ENCODE results near the gene CTDSPL.

The CTDSPL gene

GRCh38 chr3:38004415-38005075 is 142.9 kb downstream of the CTDSPL start:
- peak; percentile 64 for DNase-seq

- no peak for DNase-seq
These were observed 143.7 kb downstream of the CTDSPL start for GRCh38 chr3:38005076-38006020.

DNA sequence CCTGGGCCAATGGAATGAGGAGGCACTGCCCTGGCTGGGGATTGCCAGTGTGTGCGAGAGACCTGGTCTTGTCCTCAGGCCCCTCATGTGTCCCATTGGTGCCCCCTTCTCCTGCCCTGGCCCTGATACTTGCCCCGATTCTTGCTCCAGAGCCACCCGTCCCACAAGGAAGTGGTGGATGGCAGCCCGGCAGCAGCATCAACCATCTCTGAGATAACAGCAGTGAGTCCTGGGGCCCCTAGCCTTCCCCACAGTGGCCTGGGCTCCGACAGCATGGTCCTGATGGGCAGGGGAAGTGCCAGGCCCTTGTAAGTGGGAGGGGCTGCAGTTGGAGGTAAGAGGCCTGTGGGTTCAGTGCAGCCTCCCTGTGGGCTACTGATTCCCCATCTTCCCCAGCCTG is 144.4 kb downstream of the CTDSPL start:
- DNase-seq: no peak

- DNase-seq: no peak
These were observed 144.8 kb downstream of the CTDSPL start for GRCh38 chr3:38006445-38006995.

GRCh38 chr3:38007754-38008090 is 146.0 kb downstream of the CTDSPL start:
- no peak for DNase-seq

GRCh38 chr3:38008191-38008701 is 146.6 kb downstream of the CTDSPL start:
- no peak for DNase-seq

DNA sequence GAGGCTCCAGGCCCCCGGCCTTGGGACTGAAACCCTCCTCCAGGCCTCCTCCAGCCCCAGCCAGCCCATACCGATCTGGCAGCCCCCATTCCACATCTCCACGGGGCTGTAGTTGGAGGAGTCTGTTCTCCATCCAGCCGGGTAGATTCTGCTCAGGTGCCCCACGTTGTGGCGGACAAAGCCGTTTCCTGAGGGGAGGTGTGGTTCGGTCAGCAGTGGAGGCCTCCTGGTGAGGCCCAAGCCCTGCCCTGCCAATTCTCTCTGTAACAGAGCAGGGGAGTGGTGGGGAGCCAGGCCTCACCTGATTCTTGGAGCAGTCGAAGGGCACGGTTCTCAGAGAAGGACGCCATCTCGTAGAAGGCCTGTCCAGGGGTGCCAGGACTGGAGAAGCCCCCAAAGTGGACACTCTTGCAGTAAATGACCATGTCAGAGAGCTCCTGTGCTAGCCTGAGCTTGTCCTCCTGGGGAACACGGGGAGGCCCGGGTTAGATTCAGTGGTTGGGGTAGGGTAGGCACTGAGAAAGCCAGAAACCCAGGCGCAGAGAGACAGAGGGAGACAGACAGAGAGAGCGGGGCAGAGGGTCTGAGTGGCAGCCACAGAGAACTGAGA is 147.4 kb downstream of the CTDSPL start:
- DNase-seq: no peak

DNA sequence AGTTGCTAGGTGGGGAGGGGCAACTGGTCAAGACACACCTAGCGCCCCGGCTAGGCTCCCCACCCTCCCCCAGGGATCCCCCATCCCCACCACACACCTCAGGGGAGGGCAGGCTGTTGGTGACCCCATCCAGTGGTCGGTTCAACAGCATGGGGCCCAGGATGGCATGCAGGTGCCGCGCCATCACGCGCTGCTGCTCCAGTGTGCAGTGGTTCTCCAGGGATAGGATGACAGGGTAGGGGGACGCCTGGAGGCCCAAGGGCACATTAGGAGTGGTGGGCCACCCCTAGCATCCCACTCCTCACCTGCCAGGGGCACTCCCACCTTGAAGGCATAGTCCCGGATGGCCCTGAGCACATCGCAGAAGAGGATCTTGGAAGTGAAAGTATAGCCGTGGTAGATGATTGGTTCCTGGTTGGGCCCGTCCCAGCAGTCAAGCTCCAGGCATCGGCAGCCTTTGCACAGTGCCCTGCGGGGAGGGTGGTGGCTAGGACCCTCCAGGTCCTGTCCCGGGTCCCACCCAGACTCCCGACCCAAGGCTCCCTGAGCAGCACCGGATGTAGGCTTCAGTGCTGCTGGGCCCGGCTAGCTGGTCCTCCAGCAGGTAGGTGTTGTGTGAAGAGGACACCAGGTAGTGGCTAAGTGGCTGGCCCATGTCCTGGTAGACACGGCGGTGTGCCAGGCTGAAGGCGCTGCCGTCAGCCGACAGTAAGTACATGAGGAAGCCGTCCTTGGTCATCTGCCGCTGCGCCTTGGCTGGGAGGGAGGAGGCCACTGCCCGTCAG is 148.3 kb downstream of the CTDSPL start:
- no peak for DNase-seq

DNA sequence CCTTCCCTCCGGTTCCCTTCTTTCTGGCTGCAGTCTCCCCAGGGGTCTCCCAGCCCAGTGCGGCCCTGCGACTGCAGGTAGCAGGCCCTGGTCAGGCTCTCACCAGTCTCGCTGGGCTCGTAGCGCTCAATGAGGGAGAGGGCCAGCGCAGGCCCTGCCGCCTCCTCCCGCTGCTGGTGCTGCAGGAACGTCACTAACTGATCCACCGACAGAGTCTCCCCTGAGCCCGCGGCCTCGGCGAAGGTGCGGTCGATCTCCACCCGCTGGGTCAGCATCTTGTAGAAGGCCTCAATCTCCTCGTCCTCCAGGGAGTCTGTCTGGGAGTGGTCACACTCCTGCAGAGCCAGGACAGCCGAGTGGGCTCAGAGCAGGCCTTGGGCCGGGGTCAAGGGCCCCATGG is 149.4 kb downstream of the CTDSPL start:
- no peak for DNase-seq

DNA sequence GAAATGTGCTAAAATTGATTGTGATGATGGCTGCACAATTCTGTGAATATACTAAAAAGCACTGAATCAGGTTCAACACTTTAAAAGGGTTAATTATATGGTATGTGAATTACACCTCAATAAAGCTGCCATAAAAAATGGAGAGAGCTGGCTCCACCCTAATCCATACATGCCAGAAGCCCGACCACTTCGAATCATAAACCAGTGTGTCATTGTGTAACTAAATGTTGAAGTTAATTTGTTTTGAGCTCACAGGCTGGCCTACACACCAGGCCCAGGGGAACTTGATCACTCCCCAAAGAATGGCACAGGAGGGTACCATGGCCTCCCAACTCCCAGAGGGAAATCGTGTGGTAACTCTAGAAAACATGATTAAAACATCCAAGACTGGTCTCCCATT is 153.8 kb downstream of the CTDSPL start:
- no peak for DNase-seq

- no peak for DNase-seq
These were observed 154.3 kb downstream of the CTDSPL start for GRCh38 chr3:38015984-38016383.

- no peak for DNase-seq
These were observed 154.7 kb downstream of the CTDSPL start for GRCh38 chr3:38016410-38016809.

- DNase-seq: no peak
These were observed 155.3 kb downstream of the CTDSPL start for GRCh38 chr3:38016847-38017444.

GRCh38 chr3:38017445-38018295 is 156.0 kb downstream of the CTDSPL start:
- no peak for DNase-seq

- no peak for DNase-seq
These were observed 156.9 kb downstream of the CTDSPL start for GRCh38 chr3:38018296-38019266.

- no peak for DNase-seq
These were observed 158.1 kb downstream of the CTDSPL start for GRCh38 chr3:38019658-38020341.

DNA sequence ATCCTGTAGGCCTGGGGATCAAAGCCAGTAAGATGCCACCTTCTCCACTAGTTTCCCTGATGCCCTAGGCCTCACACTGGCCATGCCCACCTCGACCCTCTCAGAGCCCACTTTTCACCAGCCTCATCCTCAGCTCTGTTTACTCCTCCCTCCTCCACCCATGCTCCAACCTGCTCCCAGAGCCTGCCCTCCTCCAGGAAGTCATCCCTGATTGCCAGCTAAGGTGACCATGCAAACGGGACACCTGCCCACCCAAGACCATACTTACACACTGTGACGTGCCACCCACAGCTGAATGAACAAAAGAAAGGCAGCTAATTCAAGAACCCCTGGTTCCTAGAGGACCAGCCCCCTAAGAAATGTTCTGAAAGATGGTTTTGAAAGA is 158.7 kb downstream of the CTDSPL start:
- DNase-seq: no peak

DNA sequence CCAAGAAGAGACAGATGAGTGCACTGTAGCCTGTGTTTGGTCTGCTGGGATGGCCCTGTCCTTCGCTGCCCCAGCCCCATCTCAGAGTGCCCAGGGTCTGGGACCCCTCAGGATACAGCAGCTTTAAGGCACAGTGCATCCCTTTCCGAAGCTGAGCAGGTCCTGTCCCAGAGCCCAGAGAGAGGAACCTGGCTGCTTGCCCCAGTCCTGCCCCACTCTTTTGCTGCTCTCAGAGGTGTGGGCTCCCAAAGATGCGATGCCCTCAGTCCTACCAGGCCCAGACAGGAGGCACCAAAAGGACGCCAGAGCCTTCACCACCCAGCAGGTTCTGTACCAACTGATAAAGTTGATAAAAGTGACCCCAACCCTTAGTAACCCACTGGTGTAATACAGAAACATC is 159.5 kb downstream of the CTDSPL start:
- DNase-seq: no peak

- no peak for DNase-seq
These were observed 160.6 kb downstream of the CTDSPL start for GRCh38 chr3:38022301-38022700.
